ENCODE data around the gene CPXM2. TPM values are rescaled to one million over a fixed set of nuclear protein-coding genes. Genes with fewer than 3 reads are reported as not detected.

The CPXM2 gene
- total and polyA plus RNA-seq, 4 donors, result 0.05 to 0.92 (median 0.44) TPM

- Histone ChIP-seq H3K36me3 (ENCODE audit: control insufficient read depth in 4 of 4, insufficient read depth in 3 of 4, low read depth in 1 of 4, low read length in 3 of 4) (no peaks in the 10 kb centered on the region), H3K27ac (ENCODE audit: low read depth in 1 of 2, low read length in 2 of 2) (no peak overlapping the region), H3K9me3 (ENCODE audit: control insufficient read depth in 4 of 4, low read length in 3 of 4) (peaks cover 0 to 7% (median 1%) of the 10 kb centered on the region in 4 donors), H3K4me1 (ENCODE audit: control insufficient read depth in 4 of 4, insufficient read depth in 4 of 4, low read length in 3 of 4) (no peaks in the 10 kb centered on the region), H3K9ac (ENCODE audit: low read depth in 1 of 2, low read length in 2 of 2) (no peak overlapping the region), H3K27me3 (ENCODE audit: control insufficient read depth in 4 of 4, insufficient read depth in 4 of 4, low read length in 3 of 4) (peaks cover 0 to 6% (median 2%) of the 10 kb centered on the region in 4 donors), H3K4me3 (ENCODE audit: low read depth in 1 of 3, low read length in 3 of 3) (no peak overlapping the region)
- 87% methylated on average over 2 of the region's 2 CpGs for WGBS
- DNase-seq (ENCODE audit: low spot score), result no peak
- TF ChIP-seq RAD21 (IDR thresholded peaks at IDR 0.05) (no peak), MAX (IDR thresholded peaks at IDR 0.05) (no peak), FOXA1 (IDR thresholded peaks at IDR 0.05) (no peak), REST (IDR thresholded peaks at IDR 0.05) (no peak), FOXA2 (IDR thresholded peaks at IDR 0.05) (no peak), RXRA (IDR thresholded peaks at IDR 0.05) (no peak), NR2F2 (IDR thresholded peaks at IDR 0.05) (no peak), TAF1 (conservative IDR thresholded peaks at IDR 0.05) (no peak), YY1 (IDR thresholded peaks at IDR 0.05) (no peak), ATF3 (IDR thresholded peaks at IDR 0.05) (no peak)
These were observed 169.3 kb downstream of the CPXM2 start for GRCh38 chr10:123722351-123722750.

GRCh38 chr10:123721441-123722049, 170.1 kb downstream of the CPXM2 start:
- 71% methylated on average over 9 of the region's 9 CpGs for WGBS
- Histone ChIP-seq H3K36me3 (ENCODE audit: control insufficient read depth in 4 of 4, insufficient read depth in 3 of 4, low read depth in 1 of 4, low read length in 3 of 4) (no peaks in the 10 kb centered on the region), H3K4me3 (ENCODE audit: low read depth in 1 of 3, low read length in 3 of 3) (no peak overlapping the region), H3K4me1 (ENCODE audit: control insufficient read depth in 4 of 4, insufficient read depth in 4 of 4, low read length in 3 of 4) (no peaks in the 10 kb centered on the region), H3K9me3 (ENCODE audit: control insufficient read depth in 4 of 4, low read length in 3 of 4) (peaks cover 0 to 7% (median 1%) of the 10 kb centered on the region in 4 donors), H3K27me3 (ENCODE audit: control insufficient read depth in 4 of 4, insufficient read depth in 4 of 4, low read length in 3 of 4) (peaks cover 0 to 8% (median 3%) of the 10 kb centered on the region in 4 donors), H3K9ac (ENCODE audit: low read depth in 1 of 2, low read length in 2 of 2) (no peak overlapping the region), H3K27ac (ENCODE audit: low read depth in 1 of 2, low read length in 2 of 2) (no peak overlapping the region)
- no peak for DNase-seq (ENCODE audit: low spot score)
- TF ChIP-seq FOXA1 (IDR thresholded peaks at IDR 0.05), result no peak
- TF ChIP-seq HNF4G (IDR thresholded peaks at IDR 0.05), result no peak
- no peak for TF ChIP-seq RXRA (IDR thresholded peaks at IDR 0.05)
- TF ChIP-seq SP1 (IDR thresholded peaks at IDR 0.05), result no peak
- no peak for TF ChIP-seq JUND (IDR thresholded peaks at IDR 0.05)
- TF ChIP-seq MAX (IDR thresholded peaks at IDR 0.05), result no peak
- TF ChIP-seq ATF3 (IDR thresholded peaks at IDR 0.05), result no peak
- TF ChIP-seq FOXA2 (IDR thresholded peaks at IDR 0.05), result no peak
- TF ChIP-seq YY1 (IDR thresholded peaks at IDR 0.05), result no peak
- TF ChIP-seq HNF4A (conservative IDR thresholded peaks at IDR 0.05), result no peak
- no peak for TF ChIP-seq NR2F2 (IDR thresholded peaks at IDR 0.05)
- TF ChIP-seq, protein P1, sequence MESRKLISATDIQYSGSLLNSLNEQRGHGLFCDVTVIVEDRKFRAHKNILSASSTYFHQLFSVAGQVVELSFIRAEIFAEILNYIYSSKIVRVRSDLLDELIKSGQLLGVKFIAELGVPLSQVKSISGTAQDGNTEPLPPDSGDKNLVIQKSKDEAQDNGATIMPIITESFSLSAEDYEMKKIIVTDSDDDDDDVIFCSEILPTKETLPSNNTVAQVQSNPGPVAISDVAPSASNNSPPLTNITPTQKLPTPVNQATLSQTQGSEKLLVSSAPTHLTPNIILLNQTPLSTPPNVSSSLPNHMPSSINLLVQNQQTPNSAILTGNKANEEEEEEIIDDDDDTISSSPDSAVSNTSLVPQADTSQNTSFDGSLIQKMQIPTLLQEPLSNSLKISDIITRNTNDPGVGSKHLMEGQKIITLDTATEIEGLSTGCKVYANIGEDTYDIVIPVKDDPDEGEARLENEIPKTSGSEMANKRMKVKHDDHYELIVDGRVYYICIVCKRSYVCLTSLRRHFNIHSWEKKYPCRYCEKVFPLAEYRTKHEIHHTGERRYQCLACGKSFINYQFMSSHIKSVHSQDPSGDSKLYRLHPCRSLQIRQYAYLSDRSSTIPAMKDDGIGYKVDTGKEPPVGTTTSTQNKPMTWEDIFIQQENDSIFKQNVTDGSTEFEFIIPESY (IDR thresholded peaks at IDR 0.05), result no peak
- no peak for TF ChIP-seq GABPA (IDR thresholded peaks at IDR 0.05 in 1 of 2, conservative IDR thresholded peaks at IDR 0.05 in 1 of 2)
- no peak for TF ChIP-seq REST (IDR thresholded peaks at IDR 0.05)
- no peak for TF ChIP-seq TAF1 (conservative IDR thresholded peaks at IDR 0.05)
